Prostate gland (tissue), 2 donors: Measurements from ENCODE around the gene TPPP2. TPM values are rescaled to one million over a fixed set of nuclear protein-coding genes. Genes with fewer than 3 reads are reported as not detected.

Experiments
- DNase-seq: peaks from one replicate; pipeline ENCODE4 v3.0.0-alpha.2; 2019; ENCODE audit warnings: low spot score
- H3K27ac ChIP-seq, 2 donors: fragments of 200-600 bp; sonication (generic); 2 replicates each; pipeline ENCODE4 v1.5.1; 2017 to 2019
- H3K27me3 ChIP-seq: fragments of 200-600 bp; sonication (generic); replicated peaks from 2 replicates; pipeline ENCODE4 v1.5.1; 2019; ENCODE audit not compliant: insufficient read depth
- H3K36me3 ChIP-seq, 2 donors: fragments of 200-600 bp; sonication (generic); 1 replicate in 1 of 2; 2 replicates in 1 of 2; pipeline versions ENCODE4 v1.5.1 to v1.8.1; 2017 to 2019
- H3K4me1 ChIP-seq: fragments of 200-600 bp; sonication (generic); replicated peaks from 2 replicates; pipeline ENCODE4 v1.5.1; 2019
- H3K4me3 ChIP-seq, 2 donors: fragments of 200-600 bp; sonication (generic); 2 replicates each; pipeline ENCODE4 v1.5.1; 2017 to 2019
- H3K9me3 ChIP-seq: fragments of 200-600 bp; sonication (generic); 2 replicates; pipeline ENCODE4 v1.5.1; 2017
- CTCF ChIP-seq, 4 experiments: fragments of 200-600 bp in 2 of 4; fragments of 450-650 bp in 2 of 4; sonication (generic) in 2 of 4; IDR thresholded peaks; 1 replicate in 3 of 4; 2 replicates in 1 of 4; pipeline ENCODE4 v1.5.1; 2016 to 2019; ENCODE audit warnings: antibody characterized with exemption in 4 of 4, mild to moderate bottlenecking in 2 of 4, moderate library complexity in 2 of 4
- POLR2A ChIP-seq: fragments of 450-650 bp; IDR thresholded peaks from one replicate; pipeline ENCODE4 v1.6.1; 2016; ENCODE audit warnings: antibody characterized with exemption, mild to moderate bottlenecking
- POLR2AphosphoS5 ChIP-seq: sonication (generic); formaldehyde crosslinking; IDR thresholded peaks from one replicate; pipeline ENCODE4 v1.6.1; 2017; ENCODE audit warnings: antibody characterized with exemption
- WGBS: methylation state at CpG from one replicate; pipeline ENCODE4 v1.1.5; 2018; 5-methylcytosine and 5-hydroxymethylcytosine counted together
- intact Hi-C: fragments of 100-400 bp; cut with DNase I; formaldehyde crosslinking; loops from one replicate; pipeline ENCODE4 v1.14.2; 2022
- total RNA-seq, 2 donors: library from RNA; depleted of rRNA; stranded (reverse); fragments of >200 nt; gene quantifications; one replicate each; pipeline ENCODE4 v1.1.0, GENCODE V29; 2016

Gene TPPP2
- total RNA-seq, 2 donors from 2014 or later: 9.4 TPM; not detected in 1

- no peak for TF ChIP-seq POLR2AphosphoS5
- TF ChIP-seq CTCF (IDR thresholded peaks at IDR 0.05): no peak
- no peak for TF ChIP-seq POLR2A
- H3K27me3 ChIP-seq: no peaks in the 10 kb centered on the region
- H3K4me3 ChIP-seq: no peak overlapping the region
- intact Hi-C loops: loop anchor here (5.0 kb wide), 1 partner anchor 76 kb away; no protein-coding TSS in a partner anchor
- H3K4me1 ChIP-seq: peaks cover 4% of the 10 kb centered on the region
- peaks cover 0 to 5% of the 10 kb centered on the region in 2 donors for H3K36me3 ChIP-seq
- no peak overlapping the region for H3K27ac ChIP-seq
- DNase-seq: no peak
- no peaks in the 10 kb centered on the region for H3K9me3 ChIP-seq
- 74% methylated on average over 9 of the region's 9 CpGs for WGBS
Observed at GRCh38 chr14:21016413-21017190, 13.4 kb upstream of the TPPP2 start.

GRCh38 chr14:21017528-21018245, 12.3 kb upstream of the TPPP2 start:
- Histone ChIP-seq H3K27me3 (no peaks in the 10 kb centered on the region), H3K9me3 (no peaks in the 10 kb centered on the region), H3K27ac (no peak overlapping the region), H3K36me3 (peaks cover 0 to 5% of the 10 kb centered on the region in 2 donors), H3K4me3 (no peak overlapping the region), H3K4me1 (peaks cover 4% of the 10 kb centered on the region)
- DNase-seq: no peak
- 79% methylated on average over 28 of the region's 28 CpGs for WGBS
- TF ChIP-seq POLR2A: no peak
- TF ChIP-seq POLR2AphosphoS5: no peak
- no peak for TF ChIP-seq CTCF (IDR thresholded peaks at IDR 0.05)
- intact Hi-C loops: loop anchor here (5.0 kb wide), 1 partner anchor 75 kb away; no protein-coding TSS in a partner anchor

GRCh38 chr14:21018286-21018685, 11.7 kb upstream of the TPPP2 start:
- Histone ChIP-seq H3K36me3 (peaks cover 0 to 5% of the 10 kb centered on the region in 2 donors), H3K9me3 (no peaks in the 10 kb centered on the region), H3K4me3 (no peak overlapping the region), H3K27ac (no peak overlapping the region), H3K4me1 (peaks cover 4% of the 10 kb centered on the region), H3K27me3 (no peaks in the 10 kb centered on the region)
- no peak for DNase-seq
- WGBS: 71% methylated on average over 7 of the region's 7 CpGs
- TF ChIP-seq POLR2A (no peak), CTCF (IDR thresholded peaks at IDR 0.05) (no peak), POLR2AphosphoS5 (no peak)
- intact Hi-C loops: loop anchor here (5.0 kb wide), 1 partner anchor 74 kb away; no protein-coding TSS in a partner anchor

- intact Hi-C loops: loop anchor here (5.0 kb wide), 1 partner anchor 74 kb away; no protein-coding TSS in a partner anchor
- H3K36me3 ChIP-seq: peaks cover 0 to 5% of the 10 kb centered on the region in 2 donors
- 92% methylated on average over 3 of the region's 3 CpGs for WGBS
- TF ChIP-seq CTCF (IDR thresholded peaks at IDR 0.05): no peak
- TF ChIP-seq POLR2AphosphoS5: no peak
- TF ChIP-seq POLR2A: no peak
- no peak overlapping the region for H3K27ac ChIP-seq
- H3K27me3 ChIP-seq: no peaks in the 10 kb centered on the region
- no peak overlapping the region for H3K4me3 ChIP-seq
- H3K4me1 ChIP-seq: peaks cover 4% of the 10 kb centered on the region
- no peaks in the 10 kb centered on the region for H3K9me3 ChIP-seq
- no peak for DNase-seq
Observed at GRCh38 chr14:21018781-21019180, 11.2 kb upstream of the TPPP2 start.
